AG09319 (cell line): ENCODE results near the gene ADGRL3.
"Not testable (repeated sequence)": the region's sequence is repeated elsewhere in the genome, so short reads cannot be mapped to it uniquely, and the experiment has no call there.

Experiments used
- DNase-seq: peaks from one replicate; pipeline ENCODE4 v3.0.0-alpha.2; 2010; ENCODE audit warnings: low read depth; ENCODE audit errors: extremely low read depth
- TF ChIP-seq, protein P1 (sequence below): IDR thresholded peaks from 2 replicates; pipeline ENCODE4 v1.5.1; 2011; ENCODE audit warnings: low read depth, mild to moderate bottlenecking, inconsistent platforms, low read length, moderate library complexity

ADGRL3 gene

DNA sequence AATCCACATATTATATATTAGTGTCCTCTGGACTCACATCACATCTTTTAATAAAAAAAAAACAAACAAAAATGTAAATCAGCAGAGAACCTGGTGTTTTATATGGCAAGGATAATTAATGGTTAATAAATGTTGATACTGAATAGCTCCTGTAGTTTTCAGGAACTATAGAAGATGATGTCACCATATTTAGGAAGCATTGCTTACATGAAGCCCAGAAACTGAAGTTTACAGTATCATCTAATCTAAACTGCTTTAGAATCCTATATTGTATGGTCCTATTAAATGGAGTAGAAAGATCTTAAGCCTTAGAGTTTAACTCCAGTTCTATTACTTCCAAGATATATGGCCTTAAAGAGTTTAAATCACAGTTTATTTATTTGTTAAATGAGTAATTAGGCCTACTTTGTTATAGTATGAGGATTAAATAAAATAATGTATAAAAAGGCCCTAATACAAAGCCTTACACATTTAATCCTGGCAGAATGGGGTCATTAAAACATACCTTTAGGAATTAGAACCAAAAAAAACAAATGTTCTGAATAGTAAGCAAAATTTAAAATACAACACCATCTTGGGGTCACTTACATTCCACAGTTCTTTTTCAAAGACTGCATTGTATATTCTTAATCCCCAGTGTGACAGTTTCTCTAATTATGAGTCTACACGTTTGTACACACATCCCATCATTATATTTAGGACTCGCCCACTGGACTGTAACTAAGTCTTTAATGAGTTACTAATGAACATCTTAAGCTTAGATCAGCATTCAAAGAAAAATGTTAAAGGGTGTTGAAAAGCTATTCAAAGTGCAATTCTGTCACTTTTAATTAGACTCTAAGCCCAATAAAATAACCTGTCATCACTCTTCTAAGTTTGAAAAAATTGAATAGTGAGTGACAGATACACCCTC lies 305.9 kb downstream of the ADGRL3 start:
- no peak for DNase-seq
- TF ChIP-seq, protein P1, sequence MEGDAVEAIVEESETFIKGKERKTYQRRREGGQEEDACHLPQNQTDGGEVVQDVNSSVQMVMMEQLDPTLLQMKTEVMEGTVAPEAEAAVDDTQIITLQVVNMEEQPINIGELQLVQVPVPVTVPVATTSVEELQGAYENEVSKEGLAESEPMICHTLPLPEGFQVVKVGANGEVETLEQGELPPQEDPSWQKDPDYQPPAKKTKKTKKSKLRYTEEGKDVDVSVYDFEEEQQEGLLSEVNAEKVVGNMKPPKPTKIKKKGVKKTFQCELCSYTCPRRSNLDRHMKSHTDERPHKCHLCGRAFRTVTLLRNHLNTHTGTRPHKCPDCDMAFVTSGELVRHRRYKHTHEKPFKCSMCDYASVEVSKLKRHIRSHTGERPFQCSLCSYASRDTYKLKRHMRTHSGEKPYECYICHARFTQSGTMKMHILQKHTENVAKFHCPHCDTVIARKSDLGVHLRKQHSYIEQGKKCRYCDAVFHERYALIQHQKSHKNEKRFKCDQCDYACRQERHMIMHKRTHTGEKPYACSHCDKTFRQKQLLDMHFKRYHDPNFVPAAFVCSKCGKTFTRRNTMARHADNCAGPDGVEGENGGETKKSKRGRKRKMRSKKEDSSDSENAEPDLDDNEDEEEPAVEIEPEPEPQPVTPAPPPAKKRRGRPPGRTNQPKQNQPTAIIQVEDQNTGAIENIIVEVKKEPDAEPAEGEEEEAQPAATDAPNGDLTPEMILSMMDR, result no peak

- DNase-seq, result no peak
- TF ChIP-seq, protein P1, result no peak
These were observed 307.0 kb downstream of the ADGRL3 start for GRCh38 chr4:61507091-61507490.

- not testable (repeated sequence) for DNase-seq
These were observed 309.7 kb downstream of the ADGRL3 start for GRCh38 chr4:61509721-61510241.

DNA sequence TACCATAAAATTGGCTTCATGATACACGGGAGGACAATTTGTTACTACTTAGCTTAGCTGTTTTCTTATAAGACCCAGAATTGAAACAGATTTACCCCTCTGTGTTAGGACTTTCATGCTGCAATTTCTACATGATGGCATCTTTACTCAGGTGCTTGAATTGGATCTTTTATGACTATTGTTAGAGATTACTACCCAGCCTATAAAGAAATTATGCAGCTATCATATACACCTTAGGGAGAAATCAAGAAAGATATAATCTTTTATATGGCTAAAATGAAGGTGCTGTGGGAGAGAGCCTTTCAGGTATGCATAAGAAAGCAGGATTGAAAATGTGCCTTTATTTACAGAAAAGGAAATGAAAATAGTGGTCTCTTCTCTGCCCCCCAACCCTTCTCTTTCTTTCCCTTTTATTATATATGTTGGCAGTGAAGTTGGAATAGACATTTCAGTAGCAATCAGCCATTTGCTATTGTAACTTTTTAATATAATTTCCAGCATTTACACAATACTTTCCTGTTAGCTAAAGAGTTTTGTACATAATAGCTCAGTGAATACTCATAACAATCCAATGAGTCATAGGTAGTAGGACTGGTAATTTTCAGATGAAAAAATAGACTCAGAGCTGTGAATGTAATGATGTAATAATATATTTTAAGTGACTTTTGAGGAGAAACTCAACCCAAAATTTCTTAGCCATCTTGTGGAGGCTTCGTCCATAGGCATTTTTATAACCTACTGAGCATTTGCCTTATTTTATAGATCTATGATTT lies 311.8 kb downstream of the ADGRL3 start:
- no peak for DNase-seq
- TF ChIP-seq, protein P1, result no peak

GRCh38 chr4:61514991-61515390 lies 314.9 kb downstream of the ADGRL3 start:
- no peak for DNase-seq
- TF ChIP-seq, protein P1, result no peak

- TF ChIP-seq, protein P1, result no peak
These were observed 317.0 kb downstream of the ADGRL3 start for GRCh38 chr4:61517144-61517543.

GRCh38 chr4:61520166-61520565 lies 320.0 kb downstream of the ADGRL3 start:
- no peak for DNase-seq
- TF ChIP-seq, protein P1, result no peak

More at GRCh38 chr4:61517144-61517543, 317.0 kb downstream of the ADGRL3 start:
- DNase-seq, result no peak
